Measurements from ENCODE around the gene KCTD1.

DNA sequence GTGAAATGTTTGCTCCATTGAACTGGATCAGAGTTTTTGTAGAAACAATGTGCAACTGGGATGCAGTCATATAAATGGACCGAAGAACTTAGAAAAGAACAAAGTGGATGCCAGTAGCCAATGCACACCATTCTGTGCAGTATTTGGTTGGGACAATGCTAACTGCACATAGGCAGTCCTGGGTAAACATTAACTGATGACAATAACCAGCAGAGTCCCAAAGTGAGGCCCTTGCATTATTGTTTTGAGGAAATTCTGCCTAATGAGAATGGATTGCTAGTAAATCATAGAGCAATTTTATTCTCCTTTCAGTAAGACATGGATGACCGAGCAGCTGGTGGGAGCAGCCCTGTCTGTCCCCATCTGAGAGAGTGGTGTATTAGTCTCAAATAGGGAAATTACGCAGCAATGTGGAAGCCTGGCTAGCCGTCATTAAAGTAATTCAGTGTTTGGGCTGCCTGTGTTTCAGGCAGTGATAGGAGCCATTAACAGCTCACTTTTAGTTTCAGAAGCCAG is 94.9 kb downstream of the KCTD1 start:
- no peak for TF ChIP-seq POLR2A (IDR thresholded peaks at IDR 0.05; ENCODE audit: low read length)
- TF ChIP-seq GATA1 (IDR thresholded peaks at IDR 0.05; ENCODE audit: low read depth, low read length): no peak

Data from erythroblast (primary cell).